ENCODE data around the gene HS1BP3. TPM values are rescaled to one million over a fixed set of nuclear protein-coding genes. Genes with fewer than 3 reads are reported as not detected.
A peak's percentile ranks its signal among the peaks of the same experiment; 100 is the strongest.

Gene HS1BP3
- total and polyA plus RNA-seq, 2 of the 13 experiments (the other 11 are each of a cell fraction or from before 2014, with no cell fraction given) = 15.2 to 22.0 TPM

DNA sequence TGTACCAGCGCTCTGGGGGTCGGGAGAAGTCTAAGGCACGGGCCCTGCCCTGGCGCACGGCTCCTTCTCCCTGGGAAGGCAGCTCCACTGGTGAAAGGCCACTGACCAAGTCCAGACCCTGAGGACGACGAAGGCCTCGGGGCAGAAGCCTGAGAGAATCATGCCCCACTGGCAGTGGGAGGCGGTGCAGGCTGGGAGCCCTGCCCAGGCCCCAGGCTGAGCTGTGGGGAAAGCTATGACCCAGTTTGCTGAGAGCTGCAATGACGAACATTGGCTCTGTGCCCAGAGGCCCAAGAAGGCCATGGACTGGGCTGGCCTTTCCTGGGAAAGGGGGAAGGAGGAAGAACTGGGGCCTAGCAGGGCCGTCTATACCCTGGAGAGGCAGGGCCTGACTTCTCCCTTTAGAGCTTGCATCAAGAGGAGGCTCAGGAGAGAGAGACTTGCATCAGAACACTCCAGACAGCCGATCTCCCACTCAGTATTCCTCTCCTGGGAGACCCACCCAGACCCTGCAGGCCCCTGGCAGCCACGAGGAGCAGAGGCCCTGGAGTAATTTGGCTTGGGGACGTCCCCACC is 32.9 kb downstream of the HS1BP3 start (continued):
- TF ChIP-seq, protein P1, sequence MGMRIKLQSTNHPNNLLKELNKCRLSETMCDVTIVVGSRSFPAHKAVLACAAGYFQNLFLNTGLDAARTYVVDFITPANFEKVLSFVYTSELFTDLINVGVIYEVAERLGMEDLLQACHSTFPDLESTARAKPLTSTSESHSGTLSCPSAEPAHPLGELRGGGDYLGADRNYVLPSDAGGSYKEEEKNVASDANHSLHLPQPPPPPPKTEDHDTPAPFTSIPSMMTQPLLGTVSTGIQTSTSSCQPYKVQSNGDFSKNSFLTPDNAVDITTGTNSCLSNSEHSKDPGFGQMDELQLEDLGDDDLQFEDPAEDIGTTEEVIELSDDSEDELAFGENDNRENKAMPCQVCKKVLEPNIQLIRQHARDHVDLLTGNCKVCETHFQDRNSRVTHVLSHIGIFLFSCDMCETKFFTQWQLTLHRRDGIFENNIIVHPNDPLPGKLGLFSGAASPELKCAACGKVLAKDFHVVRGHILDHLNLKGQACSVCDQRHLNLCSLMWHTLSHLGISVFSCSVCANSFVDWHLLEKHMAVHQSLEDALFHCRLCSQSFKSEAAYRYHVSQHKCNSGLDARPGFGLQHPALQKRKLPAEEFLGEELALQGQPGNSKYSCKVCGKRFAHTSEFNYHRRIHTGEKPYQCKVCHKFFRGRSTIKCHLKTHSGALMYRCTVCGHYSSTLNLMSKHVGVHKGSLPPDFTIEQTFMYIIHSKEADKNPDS (CRISPR knock-in tag; IDR thresholded peaks at IDR 0.05) = no peak
- TF ChIP-seq HNRNPL (IDR thresholded peaks at IDR 0.05; ENCODE audit: low read depth, low read length) (peak; percentile 93), MED13 (CRISPR knock-in tag; IDR thresholded peaks at IDR 0.05) (no peak), ZMYM2 (CRISPR knock-in tag; IDR thresholded peaks at IDR 0.05) (no peak), SMAD1 (CRISPR knock-in tag; IDR thresholded peaks at IDR 0.05; ENCODE audit: borderline replicate concordance, low read depth) (no peak), ZNF136 (CRISPR knock-in tag; IDR thresholded peaks at IDR 0.05; ENCODE audit: low read depth) (no peak), YEATS2 (CRISPR knock-in tag; IDR thresholded peaks at IDR 0.05; ENCODE audit: borderline replicate concordance) (peak; percentile 71; the same call in 1 of the 2 replicates), ZFP36L2 (CRISPR knock-in tag; IDR thresholded peaks at IDR 0.05) (no peak), ZNF17 (CRISPR knock-in tag; IDR thresholded peaks at IDR 0.05) (no peak), NFATC3 (CRISPR knock-in tag; IDR thresholded peaks at IDR 0.05) (no peak), ZNF816 (CRISPR knock-in tag; IDR thresholded peaks at IDR 0.05; ENCODE audit: borderline replicate concordance) (no peak), SRSF4 (IDR thresholded peaks at IDR 0.05; ENCODE audit: low read depth, low read length, poor library complexity, severe bottlenecking) (no peak)
- TF ChIP-seq, protein P2, sequence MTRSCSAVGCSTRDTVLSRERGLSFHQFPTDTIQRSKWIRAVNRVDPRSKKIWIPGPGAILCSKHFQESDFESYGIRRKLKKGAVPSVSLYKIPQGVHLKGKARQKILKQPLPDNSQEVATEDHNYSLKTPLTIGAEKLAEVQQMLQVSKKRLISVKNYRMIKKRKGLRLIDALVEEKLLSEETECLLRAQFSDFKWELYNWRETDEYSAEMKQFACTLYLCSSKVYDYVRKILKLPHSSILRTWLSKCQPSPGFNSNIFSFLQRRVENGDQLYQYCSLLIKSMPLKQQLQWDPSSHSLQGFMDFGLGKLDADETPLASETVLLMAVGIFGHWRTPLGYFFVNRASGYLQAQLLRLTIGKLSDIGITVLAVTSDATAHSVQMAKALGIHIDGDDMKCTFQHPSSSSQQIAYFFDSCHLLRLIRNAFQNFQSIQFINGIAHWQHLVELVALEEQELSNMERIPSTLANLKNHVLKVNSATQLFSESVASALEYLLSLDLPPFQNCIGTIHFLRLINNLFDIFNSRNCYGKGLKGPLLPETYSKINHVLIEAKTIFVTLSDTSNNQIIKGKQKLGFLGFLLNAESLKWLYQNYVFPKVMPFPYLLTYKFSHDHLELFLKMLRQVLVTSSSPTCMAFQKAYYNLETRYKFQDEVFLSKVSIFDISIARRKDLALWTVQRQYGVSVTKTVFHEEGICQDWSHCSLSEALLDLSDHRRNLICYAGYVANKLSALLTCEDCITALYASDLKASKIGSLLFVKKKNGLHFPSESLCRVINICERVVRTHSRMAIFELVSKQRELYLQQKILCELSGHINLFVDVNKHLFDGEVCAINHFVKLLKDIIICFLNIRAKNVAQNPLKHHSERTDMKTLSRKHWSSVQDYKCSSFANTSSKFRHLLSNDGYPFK (CRISPR knock-in tag; IDR thresholded peaks at IDR 0.05; ENCODE audit: borderline replicate concordance) = no peak
- TF ChIP-seq, protein P3, sequence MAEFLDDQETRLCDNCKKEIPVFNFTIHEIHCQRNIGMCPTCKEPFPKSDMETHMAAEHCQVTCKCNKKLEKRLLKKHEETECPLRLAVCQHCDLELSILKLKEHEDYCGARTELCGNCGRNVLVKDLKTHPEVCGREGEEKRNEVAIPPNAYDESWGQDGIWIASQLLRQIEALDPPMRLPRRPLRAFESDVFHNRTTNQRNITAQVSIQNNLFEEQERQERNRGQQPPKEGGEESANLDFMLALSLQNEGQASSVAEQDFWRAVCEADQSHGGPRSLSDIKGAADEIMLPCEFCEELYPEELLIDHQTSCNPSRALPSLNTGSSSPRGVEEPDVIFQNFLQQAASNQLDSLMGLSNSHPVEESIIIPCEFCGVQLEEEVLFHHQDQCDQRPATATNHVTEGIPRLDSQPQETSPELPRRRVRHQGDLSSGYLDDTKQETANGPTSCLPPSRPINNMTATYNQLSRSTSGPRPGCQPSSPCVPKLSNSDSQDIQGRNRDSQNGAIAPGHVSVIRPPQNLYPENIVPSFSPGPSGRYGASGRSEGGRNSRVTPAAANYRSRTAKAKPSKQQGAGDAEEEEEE (CRISPR knock-in tag; IDR thresholded peaks at IDR 0.05; ENCODE audit: borderline replicate concordance) = no peak
- TF ChIP-seq, protein P4, sequence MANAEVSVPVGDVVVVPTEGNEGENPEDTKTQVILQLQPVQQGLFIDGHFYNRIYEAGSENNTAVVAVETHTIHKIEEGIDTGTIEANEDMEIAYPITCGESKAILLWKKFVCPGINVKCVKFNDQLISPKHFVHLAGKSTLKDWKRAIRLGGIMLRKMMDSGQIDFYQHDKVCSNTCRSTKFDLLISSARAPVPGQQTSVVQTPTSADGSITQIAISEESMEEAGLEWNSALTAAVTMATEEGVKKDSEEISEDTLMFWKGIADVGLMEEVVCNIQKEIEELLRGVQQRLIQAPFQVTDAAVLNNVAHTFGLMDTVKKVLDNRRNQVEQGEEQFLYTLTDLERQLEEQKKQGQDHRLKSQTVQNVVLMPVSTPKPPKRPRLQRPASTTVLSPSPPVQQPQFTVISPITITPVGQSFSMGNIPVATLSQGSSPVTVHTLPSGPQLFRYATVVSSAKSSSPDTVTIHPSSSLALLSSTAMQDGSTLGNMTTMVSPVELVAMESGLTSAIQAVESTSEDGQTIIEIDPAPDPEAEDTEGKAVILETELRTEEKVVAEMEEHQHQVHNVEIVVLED (CRISPR knock-in tag; IDR thresholded peaks at IDR 0.05; ENCODE audit: borderline replicate concordance) = no peak
- TF ChIP-seq, protein P5, sequence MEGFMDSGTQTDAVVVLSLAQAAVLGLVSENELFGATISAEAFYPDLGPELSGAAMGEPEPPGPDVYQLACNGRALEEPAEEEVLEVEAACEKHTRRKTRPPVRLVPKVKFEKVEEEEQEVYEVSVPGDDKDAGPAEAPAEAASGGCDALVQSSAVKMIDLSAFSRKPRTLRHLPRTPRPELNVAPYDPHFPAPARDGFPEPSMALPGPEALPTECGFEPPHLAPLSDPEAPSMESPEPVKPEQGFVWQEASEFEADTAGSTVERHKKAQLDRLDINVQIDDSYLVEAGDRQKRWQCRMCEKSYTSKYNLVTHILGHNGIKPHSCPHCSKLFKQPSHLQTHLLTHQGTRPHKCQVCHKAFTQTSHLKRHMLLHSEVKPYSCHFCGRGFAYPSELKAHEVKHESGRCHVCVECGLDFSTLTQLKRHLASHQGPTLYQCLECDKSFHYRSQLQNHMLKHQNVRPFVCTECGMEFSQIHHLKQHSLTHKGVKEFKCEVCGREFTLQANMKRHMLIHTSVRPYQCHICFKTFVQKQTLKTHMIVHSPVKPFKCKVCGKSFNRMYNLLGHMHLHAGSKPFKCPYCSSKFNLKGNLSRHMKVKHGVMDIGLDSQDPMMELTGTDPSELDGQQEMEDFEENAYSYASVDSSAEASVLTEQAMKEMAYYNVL (CRISPR knock-in tag; IDR thresholded peaks at IDR 0.05; ENCODE audit: borderline replicate concordance) = peak; percentile 92; the same call in 1 of the 2 replicates
- TF ChIP-seq, protein P6, sequence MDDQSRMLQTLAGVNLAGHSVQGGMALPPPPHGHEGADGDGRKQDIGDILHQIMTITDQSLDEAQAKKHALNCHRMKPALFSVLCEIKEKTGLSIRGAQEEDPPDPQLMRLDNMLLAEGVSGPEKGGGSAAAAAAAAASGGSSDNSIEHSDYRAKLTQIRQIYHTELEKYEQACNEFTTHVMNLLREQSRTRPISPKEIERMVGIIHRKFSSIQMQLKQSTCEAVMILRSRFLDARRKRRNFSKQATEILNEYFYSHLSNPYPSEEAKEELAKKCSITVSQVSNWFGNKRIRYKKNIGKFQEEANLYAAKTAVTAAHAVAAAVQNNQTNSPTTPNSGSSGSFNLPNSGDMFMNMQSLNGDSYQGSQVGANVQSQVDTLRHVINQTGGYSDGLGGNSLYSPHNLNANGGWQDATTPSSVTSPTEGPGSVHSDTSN (CRISPR knock-in tag; IDR thresholded peaks at IDR 0.05; ENCODE audit: borderline replicate concordance) = no peak

Measured in HepG2 (cell line).